CD8-positive, alpha-beta memory T cell (primary cell): ENCODE results near the gene TACO1. TPM values are rescaled to one million over a fixed set of nuclear protein-coding genes. Genes with fewer than 3 reads are reported as not detected.

ENCODE experiments used
- CTCF ChIA-PET: fragments of 350-600 bp; sonication (Branson Sonifier 250); formaldehyde crosslinking; loops from one replicate; lab custom pipeline; 2021; ENCODE audit warnings: antibody characterized with exemption; lab: Charles Lee
- POLR2A ChIA-PET: fragments of 350-600 bp; sonication (Branson Sonifier 250); formaldehyde crosslinking; loops from one replicate; lab custom pipeline; 2021; ENCODE audit warnings: antibody characterized with exemption; lab: Charles Lee
- DNase-seq, 5 donors: peaks; one replicate each; pipeline versions ENCODE4 v3.0.0 to v3.0.0-alpha.2; 2020 to 2022; ENCODE audit warnings: mixed read lengths in 1 of 5
- H3K27ac ChIP-seq: one replicate; pipeline ENCODE4 v1.7.0; 2013; ENCODE audit warnings: low read depth, mild to moderate bottlenecking, low read length, moderate library complexity
- H3K27me3 ChIP-seq: 2 replicates; pipeline ENCODE4 v1.7.0; 2013; ENCODE audit warnings: low read length, mild to moderate bottlenecking; ENCODE audit not compliant: insufficient read depth, poor library complexity, severe bottlenecking
- H3K36me3 ChIP-seq: 2 replicates; pipeline ENCODE4 v1.7.0; 2013; ENCODE audit warnings: mild to moderate bottlenecking, low read length, moderate library complexity; ENCODE audit not compliant: insufficient read depth
- H3K4me1 ChIP-seq: 2 replicates; pipeline ENCODE4 v1.7.0; 2013; ENCODE audit warnings: mild to moderate bottlenecking, low read length, moderate library complexity; ENCODE audit not compliant: insufficient read depth
- H3K4me3 ChIP-seq: 2 replicates; pipeline ENCODE4 v1.7.0; 2013; ENCODE audit warnings: mild to moderate bottlenecking, low read length
- H3K9me3 ChIP-seq: 2 replicates; pipeline ENCODE4 v1.7.0; 2013; ENCODE audit warnings: mild to moderate bottlenecking, low read length
- H3K27ac Mint-ChIP-seq, 8 donors: one replicate each; pipeline ENCODE4 v1.8.0; 2020 to 2021; ENCODE audit warnings: mixed read lengths in 8 of 8, mild to moderate bottlenecking in 6 of 8, inconsistent platforms in 3 of 8, moderate library complexity in 3 of 8
- H3K27me3 Mint-ChIP-seq, 2 donors: one replicate each; pipeline ENCODE4 v1.8.0; 2020 to 2021; ENCODE audit warnings: mixed read lengths in 2 of 2, mild to moderate bottlenecking in 1 of 2, moderate library complexity in 1 of 2
- H3K36me3 Mint-ChIP-seq, 3 donors: one replicate each; pipeline ENCODE4 v1.8.0; 2020 to 2021; ENCODE audit warnings: mixed read lengths in 3 of 3, inconsistent platforms in 1 of 3, mild to moderate bottlenecking in 1 of 3
- H3K4me1 Mint-ChIP-seq, 3 donors: one replicate each; pipeline ENCODE4 v1.8.0; 2020 to 2021; ENCODE audit warnings: mixed read lengths in 3 of 3, inconsistent platforms in 1 of 3, mild to moderate bottlenecking in 1 of 3
- H3K4me3 Mint-ChIP-seq, 7 donors: one replicate each; pipeline ENCODE4 v1.8.0; 2020 to 2021; ENCODE audit warnings: mixed read lengths in 7 of 7, mild to moderate bottlenecking in 6 of 7, moderate library complexity in 4 of 7, inconsistent platforms in 2 of 7
- H3K9me3 Mint-ChIP-seq, 5 donors: one replicate each; pipeline ENCODE4 v1.8.0; 2020 to 2022; ENCODE audit warnings: mixed read lengths in 5 of 5, mild to moderate bottlenecking in 3 of 5, moderate library complexity in 2 of 5, inconsistent platforms in 1 of 5
- polyA plus RNA-seq: library from polyadenylated mRNA; unstranded; fragments of 300-500 nt; fragmentation: Illumina TruSeq; gene quantifications from one replicate; pipeline ENCODE4 v1.2.3, GENCODE V29; 2021
- total RNA-seq, 2 experiments: library from RNA; stranded (reverse); gene quantifications; one replicate each; pipeline ENCODE4 v1.2.3, GENCODE V29; 2021

TACO1 gene
- total and polyA plus RNA-seq, 3 experiments from 2014 or later: 18.3 to 40.0 (median 35.9) TPM

DNA sequence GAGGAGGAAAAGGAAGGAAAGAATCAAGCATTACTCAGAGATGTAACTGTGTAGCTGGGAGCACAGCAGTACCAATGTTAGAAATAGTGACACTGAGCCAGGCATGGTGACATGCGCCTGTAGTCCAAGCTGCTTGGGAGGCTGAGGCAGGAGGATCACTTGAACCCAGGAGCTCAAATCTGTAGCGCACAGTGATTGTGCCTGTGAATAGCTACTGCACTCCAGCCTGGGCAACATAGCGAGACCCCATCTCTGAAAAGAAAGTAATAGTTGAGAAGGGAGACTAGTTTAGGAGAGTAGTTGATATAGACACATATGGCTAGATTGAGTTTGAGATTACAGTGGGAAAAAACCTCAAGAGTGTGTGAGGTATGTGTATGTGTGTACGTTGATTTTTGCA, 39.3 kb downstream of the TACO1 start:
- Mint-ChIP-seq H3K4me1 (peaks cover 8 to 37% (median 30%) of the 10 kb centered on the region in 3 donors), H3K36me3 (peaks cover 0 to 68% (median 20%) of the 10 kb centered on the region in 3 donors), H3K9me3 (no peaks in the 10 kb centered on the region), H3K27me3 (no peaks in the 10 kb centered on the region), H3K27ac (peak overlapping the region in 3 of 8 donors; percentile 62 to 78 (median 63)), H3K4me3 (no peak overlapping the region)
- no peak for DNase-seq
- Histone ChIP-seq H3K9me3 (no peaks in the 10 kb centered on the region), H3K4me1 (peaks cover 7% of the 10 kb centered on the region), H3K27me3 (no peaks in the 10 kb centered on the region), H3K4me3 (no peak overlapping the region), H3K36me3 (peaks cover 13% of the 10 kb centered on the region), H3K27ac (no peak overlapping the region)
- POLR2A ChIA-PET: no interaction called here
- CTCF ChIA-PET: no interaction called here

DNA sequence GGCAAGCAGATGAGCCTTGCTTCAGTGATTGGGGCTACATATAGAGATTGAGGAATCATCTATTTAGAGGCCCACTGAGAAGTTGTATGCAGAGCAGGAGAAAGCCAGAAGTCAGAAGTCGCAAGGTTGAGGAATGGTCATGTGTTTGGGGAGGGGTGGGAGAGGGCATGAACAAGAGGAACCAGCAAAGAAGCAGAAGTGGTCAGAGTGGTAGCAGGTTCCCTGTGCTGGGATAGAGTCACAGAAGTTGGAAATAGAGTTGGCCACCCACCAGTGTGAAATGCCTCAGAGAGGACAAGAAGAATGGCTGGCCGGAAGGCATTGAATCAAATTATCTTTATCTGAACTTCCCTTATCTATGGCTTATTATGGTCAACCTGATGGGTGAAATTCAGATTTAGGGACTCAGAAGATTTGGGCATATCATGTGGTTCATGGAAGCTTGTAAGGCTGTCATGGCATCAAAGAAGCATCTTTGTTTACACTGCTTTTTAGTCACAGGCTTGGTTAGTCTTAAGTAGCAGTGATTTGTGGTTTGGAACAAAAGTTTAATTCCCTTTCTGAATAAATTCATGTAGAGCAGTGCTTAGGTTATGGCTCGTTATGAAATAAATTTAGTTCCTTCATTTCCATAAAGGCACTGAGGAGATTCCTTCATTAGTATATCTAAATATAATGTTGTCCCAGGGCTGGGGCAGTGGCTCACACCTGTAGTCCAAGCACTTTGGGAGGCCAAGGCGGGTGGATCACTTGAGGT, 41.2 kb downstream of the TACO1 start:
- Mint-ChIP-seq H3K4me1 (peaks cover 8 to 42% (median 40%) of the 10 kb centered on the region in 3 donors), H3K9me3 (no peaks in the 10 kb centered on the region), H3K27ac (peak overlapping the region in 2 of 8 donors; percentile 11 to 78), H3K36me3 (peaks cover 0 to 68% (median 19%) of the 10 kb centered on the region in 3 donors), H3K27me3 (no peaks in the 10 kb centered on the region), H3K4me3 (no peak overlapping the region)
- Histone ChIP-seq H3K9me3 (no peaks in the 10 kb centered on the region), H3K27ac (no peak overlapping the region), H3K4me3 (no peak overlapping the region), H3K36me3 (peaks cover 7% of the 10 kb centered on the region), H3K4me1 (peaks cover 7% of the 10 kb centered on the region), H3K27me3 (no peaks in the 10 kb centered on the region)
- ChIA-PET POLR2A (no interaction called here), CTCF (no interaction called here)
- DNase-seq: no peak

DNA sequence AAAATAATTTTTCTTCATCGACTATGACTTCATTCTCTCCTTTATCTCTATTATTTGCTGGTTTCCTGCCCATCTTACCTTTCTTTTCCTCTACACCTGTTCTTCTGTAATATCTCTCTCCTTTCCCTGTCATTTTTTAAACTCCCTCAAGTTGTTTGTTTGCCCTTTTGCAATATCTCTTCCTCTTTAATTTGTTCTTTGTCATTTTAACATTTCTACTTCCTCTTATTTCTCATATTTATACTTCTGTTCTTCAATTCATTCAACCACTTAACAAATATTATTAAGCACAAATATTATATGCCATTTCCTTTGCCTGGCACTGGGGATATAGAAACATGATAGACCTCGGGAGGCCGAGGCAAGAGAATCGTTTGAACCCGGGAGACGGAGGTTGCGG, 44.2 kb downstream of the TACO1 start:
- no peak overlapping the region for H3K27ac ChIP-seq
- no peak for DNase-seq
- Mint-ChIP-seq H3K4me1 (peaks cover 9 to 51% (median 40%) of the 10 kb centered on the region in 3 donors), H3K36me3 (peaks cover 3 to 71% (median 19%) of the 10 kb centered on the region in 3 donors), H3K9me3 (no peaks in the 10 kb centered on the region), H3K27ac (peak overlapping the region in 1 of 8 donors; percentile 48), H3K4me3 (no peak overlapping the region), H3K27me3 (no peaks in the 10 kb centered on the region)
- H3K36me3 ChIP-seq: peaks cover 12% of the 10 kb centered on the region
- POLR2A ChIA-PET: no interaction called here
- CTCF ChIA-PET: no interaction called here
- H3K27me3 ChIP-seq: no peaks in the 10 kb centered on the region
- peaks cover 5% of the 10 kb centered on the region for H3K4me1 ChIP-seq
- no peak overlapping the region for H3K4me3 ChIP-seq
- no peaks in the 10 kb centered on the region for H3K9me3 ChIP-seq

DNA sequence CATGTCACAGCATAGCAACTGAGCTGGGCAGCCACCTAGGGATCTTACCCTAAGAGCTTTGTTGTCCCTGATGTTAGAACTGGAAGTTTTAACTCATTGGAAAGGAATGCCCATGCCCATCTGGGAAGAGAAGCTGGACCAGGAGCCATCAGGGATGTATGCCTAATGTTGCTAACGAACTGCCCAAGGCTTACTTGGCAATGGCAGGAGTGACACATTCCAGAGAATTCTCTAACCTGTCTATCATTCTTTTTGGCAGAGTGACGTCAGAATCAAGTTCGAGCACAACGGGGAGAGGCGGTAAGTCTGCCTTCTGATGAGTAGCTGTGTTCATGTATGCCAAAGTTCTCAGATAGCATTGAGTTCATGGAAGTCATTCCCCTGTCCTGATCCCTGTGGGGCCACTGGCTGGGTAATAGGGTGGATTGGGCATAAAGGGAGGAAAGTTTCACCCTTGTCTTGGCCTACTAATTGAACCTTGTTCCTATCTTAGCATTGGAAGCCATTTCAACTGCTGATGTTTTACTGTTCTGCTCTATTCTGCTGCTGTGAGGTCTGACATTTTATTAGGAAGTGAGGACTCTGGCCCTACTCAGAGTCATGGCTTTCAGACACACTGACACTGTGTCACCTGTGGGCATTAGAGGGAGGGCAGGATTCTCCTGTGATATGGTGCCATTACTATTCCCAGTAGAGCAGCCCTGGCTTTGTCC, 45.2 kb downstream of the TACO1 start:
- DNase-seq: no peak
- Histone ChIP-seq H3K4me1 (peaks cover 5% of the 10 kb centered on the region), H3K9me3 (no peaks in the 10 kb centered on the region), H3K4me3 (no peak overlapping the region), H3K27ac (no peak overlapping the region), H3K36me3 (peaks cover 12% of the 10 kb centered on the region), H3K27me3 (no peaks in the 10 kb centered on the region)
- Mint-ChIP-seq H3K4me3 (no peak overlapping the region), H3K36me3 (peaks cover 4 to 69% (median 20%) of the 10 kb centered on the region in 3 donors), H3K9me3 (no peaks in the 10 kb centered on the region), H3K4me1 (peaks cover 11 to 50% (median 41%) of the 10 kb centered on the region in 3 donors), H3K27me3 (no peaks in the 10 kb centered on the region), H3K27ac (peak overlapping the region in 5 of 8 donors; percentile 30 to 74 (median 69))
- ChIA-PET POLR2A (interaction anchor here (0.6 kb wide), 1 partner anchor 18 kb away, joined by 5 read pairs; no protein-coding TSS in a partner anchor), CTCF (no interaction called here)

DNA sequence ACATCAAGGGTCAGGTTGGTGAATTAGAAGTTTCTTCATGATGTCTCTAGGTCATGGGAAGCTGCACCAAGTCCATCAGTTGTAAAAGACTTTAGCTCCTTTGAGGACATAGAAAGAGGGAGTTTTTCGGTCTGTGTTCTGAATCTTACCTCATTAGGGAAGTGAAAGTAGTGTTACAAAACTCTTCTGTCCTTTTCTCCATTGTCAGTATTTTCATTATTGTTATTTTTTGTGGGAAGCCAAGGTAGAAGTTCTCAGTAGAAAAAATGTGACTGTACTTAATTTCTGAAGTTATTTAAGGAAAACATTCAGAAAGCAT, 45.8 kb downstream of the TACO1 start:
- no peak for DNase-seq
- no peaks in the 10 kb centered on the region for H3K9me3 Mint-ChIP-seq
- no peaks in the 10 kb centered on the region for H3K27me3 Mint-ChIP-seq
- H3K9me3 ChIP-seq: no peaks in the 10 kb centered on the region
- H3K36me3 Mint-ChIP-seq: peaks cover 4 to 71% (median 20%) of the 10 kb centered on the region in 3 donors
- H3K4me3 Mint-ChIP-seq: no peak overlapping the region
- ChIA-PET POLR2A (no interaction called here), CTCF (no interaction called here)
- no peak overlapping the region for H3K4me3 ChIP-seq
- peaks cover 12% of the 10 kb centered on the region for H3K36me3 ChIP-seq
- peak overlapping the region in 1 of 8 donors; percentile 30 for H3K27ac Mint-ChIP-seq
- no peaks in the 10 kb centered on the region for H3K27me3 ChIP-seq
- H3K4me1 Mint-ChIP-seq: peaks cover 11 to 49% (median 39%) of the 10 kb centered on the region in 3 donors
- peaks cover 5% of the 10 kb centered on the region for H3K4me1 ChIP-seq
- no peak overlapping the region for H3K27ac ChIP-seq

DNA sequence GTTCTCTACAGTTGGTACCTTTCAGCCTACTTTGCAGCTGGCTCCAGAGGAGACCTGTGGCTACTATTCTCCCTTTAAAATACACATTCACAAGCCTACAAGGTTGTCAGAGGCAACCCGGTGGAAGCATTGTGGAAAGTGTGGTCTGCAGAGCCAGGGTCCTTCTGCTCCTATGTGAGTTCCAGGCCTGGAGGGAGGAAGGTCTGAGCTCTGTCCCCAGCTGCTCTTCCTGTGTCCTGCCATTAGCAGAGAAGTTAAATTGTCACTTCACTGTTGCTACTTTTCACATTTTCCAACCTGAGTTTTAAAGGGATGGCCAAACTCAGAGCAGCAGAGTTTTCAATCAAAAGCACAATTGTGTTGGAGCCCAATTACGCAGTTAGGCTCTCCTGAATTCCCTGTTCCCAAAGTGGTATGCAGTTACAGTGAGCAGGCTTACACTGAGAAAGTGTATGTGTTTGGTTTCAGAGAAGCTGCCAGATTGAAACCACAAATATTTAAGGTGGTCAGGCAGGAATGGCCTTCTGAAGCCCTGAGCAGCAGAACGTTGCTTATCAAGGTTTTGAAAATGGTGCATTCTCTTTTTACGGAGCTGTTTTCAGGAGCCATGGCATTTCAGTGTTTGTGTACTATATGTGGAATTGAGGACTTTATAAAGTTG, 46.5 kb downstream of the TACO1 start:
- Mint-ChIP-seq H3K4me1 (peaks cover 11 to 45% (median 34%) of the 10 kb centered on the region in 3 donors), H3K27ac (peak overlapping the region in 1 of 8 donors; percentile 1), H3K9me3 (no peaks in the 10 kb centered on the region), H3K4me3 (no peak overlapping the region), H3K27me3 (no peaks in the 10 kb centered on the region), H3K36me3 (peaks cover 4 to 70% (median 22%) of the 10 kb centered on the region in 3 donors)
- Histone ChIP-seq H3K27ac (no peak overlapping the region), H3K9me3 (no peaks in the 10 kb centered on the region), H3K4me1 (peaks cover 5% of the 10 kb centered on the region), H3K27me3 (no peaks in the 10 kb centered on the region), H3K36me3 (peaks cover 14% of the 10 kb centered on the region), H3K4me3 (no peak overlapping the region)
- POLR2A ChIA-PET: no interaction called here
- no peak for DNase-seq
- CTCF ChIA-PET: no interaction called here

DNA sequence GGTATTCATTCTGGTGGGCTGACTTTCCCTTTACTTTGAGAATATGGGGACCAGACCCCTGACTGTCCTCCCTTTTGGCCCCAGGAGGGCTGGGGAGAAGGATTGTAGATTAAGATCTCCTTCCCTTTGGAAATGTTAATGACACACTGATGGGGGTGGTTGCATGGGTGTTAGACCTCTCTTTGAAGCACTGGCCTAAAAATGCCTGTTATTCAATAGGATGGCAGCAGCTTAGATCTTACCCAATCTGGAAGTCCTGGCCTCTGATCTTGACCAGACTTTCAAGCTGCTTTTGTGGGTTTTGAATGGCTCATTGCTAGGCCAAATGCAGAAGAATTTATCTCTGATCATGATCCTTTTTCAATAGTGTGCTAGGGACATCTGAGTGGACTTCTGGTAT, 47.2 kb downstream of the TACO1 start:
- Mint-ChIP-seq H3K9me3 (no peaks in the 10 kb centered on the region), H3K36me3 (peaks cover 4 to 74% (median 28%) of the 10 kb centered on the region in 3 donors), H3K4me1 (peaks cover 11 to 45% (median 34%) of the 10 kb centered on the region in 3 donors), H3K27me3 (no peaks in the 10 kb centered on the region), H3K27ac (peak overlapping the region in 4 of 8 donors; percentile 1 to 75 (median 56)), H3K4me3 (no peak overlapping the region)
- H3K27ac ChIP-seq: no peak overlapping the region
- ChIA-PET POLR2A (no interaction called here), CTCF (no interaction called here)
- no peaks in the 10 kb centered on the region for H3K9me3 ChIP-seq
- no peak overlapping the region for H3K4me3 ChIP-seq
- H3K36me3 ChIP-seq: peaks cover 22% of the 10 kb centered on the region
- DNase-seq: no peak
- peaks cover 5% of the 10 kb centered on the region for H3K4me1 ChIP-seq
- H3K27me3 ChIP-seq: no peaks in the 10 kb centered on the region
